Activated CD8-positive, alpha-beta T cell treated with anti-CD3 and anti-CD28 coated beads for 36 hours (primary cell): ENCODE results near the gene SP2. TPM values are rescaled to one million over a fixed set of nuclear protein-coding genes. Genes with fewer than 3 reads are reported as not detected.

Experiments
- ATAC-seq: fragments of 200-7000 bp; cut with Tn5 transposase; one replicate; pipeline ENCODE4 v1.10.0; 2021; ENCODE audit warnings: mild to moderate bottlenecking, moderate library complexity
- CTCF ChIA-PET: fragments of 350-600 bp; sonication (Branson Sonifier 250); formaldehyde crosslinking; loops from one replicate; lab custom pipeline; 2021; ENCODE audit warnings: antibody characterized with exemption; lab: Charles Lee
- POLR2A ChIA-PET: fragments of 350-600 bp; sonication (Branson Sonifier 250); formaldehyde crosslinking; loops from one replicate; lab custom pipeline; 2021; ENCODE audit warnings: antibody characterized with exemption; lab: Charles Lee
- DNase-seq: peaks from one replicate; pipeline ENCODE4 v3.0.0-alpha.2; 2020
- H3K27ac Mint-ChIP-seq: one replicate; pipeline ENCODE4 v1.8.0; 2021; ENCODE audit warnings: mild to moderate bottlenecking, mixed read lengths
- H3K27me3 Mint-ChIP-seq: one replicate; pipeline ENCODE4 v1.8.0; 2021; ENCODE audit warnings: mixed read lengths
- H3K36me3 Mint-ChIP-seq: one replicate; pipeline ENCODE4 v1.8.0; 2021; ENCODE audit warnings: low read depth, mixed read lengths
- H3K4me1 Mint-ChIP-seq: one replicate; pipeline ENCODE4 v1.8.0; 2021; ENCODE audit warnings: low read depth, mixed read lengths
- H3K4me3 Mint-ChIP-seq: one replicate; pipeline ENCODE4 v1.8.0; 2021; ENCODE audit warnings: mild to moderate bottlenecking, moderate library complexity, mixed read lengths
- H3K9me3 Mint-ChIP-seq: one replicate; pipeline ENCODE4 v1.8.0; 2021; ENCODE audit warnings: mixed read lengths
- intact Hi-C: fragments of 100-400 bp; cut with micrococcal nuclease; formaldehyde crosslinking; loops from one replicate; pipeline ENCODE4 v1.10.0; 2022
- total RNA-seq, 2 experiments: library from RNA; stranded (reverse); gene quantifications; one replicate each; pipeline ENCODE4 v1.2.3, GENCODE V29; 2021
- TF ChIP-seq, protein P1 (sequence below): fragments of 200-600 bp; IDR thresholded peaks from one replicate; pipeline ENCODE4 v1.8.0; 2022; ENCODE audit warnings: antibody characterized with exemption, mild to moderate bottlenecking

Gene SP2
- total RNA-seq, 2 experiments from 2014 or later, result 11.5 to 13.2 TPM

- Mint-ChIP-seq H3K27me3 (no peaks in the 10 kb centered on the region), H3K4me3 (peak overlapping the region; percentile 47), H3K4me1 (peaks cover 54% of the 10 kb centered on the region), H3K27ac (peak overlapping the region; percentile 78), H3K36me3 (peaks cover 41% of the 10 kb centered on the region), H3K9me3 (no peaks in the 10 kb centered on the region)
- ATAC-seq (no peak), DNase-seq (no peak)
- TF ChIP-seq, protein P1, sequence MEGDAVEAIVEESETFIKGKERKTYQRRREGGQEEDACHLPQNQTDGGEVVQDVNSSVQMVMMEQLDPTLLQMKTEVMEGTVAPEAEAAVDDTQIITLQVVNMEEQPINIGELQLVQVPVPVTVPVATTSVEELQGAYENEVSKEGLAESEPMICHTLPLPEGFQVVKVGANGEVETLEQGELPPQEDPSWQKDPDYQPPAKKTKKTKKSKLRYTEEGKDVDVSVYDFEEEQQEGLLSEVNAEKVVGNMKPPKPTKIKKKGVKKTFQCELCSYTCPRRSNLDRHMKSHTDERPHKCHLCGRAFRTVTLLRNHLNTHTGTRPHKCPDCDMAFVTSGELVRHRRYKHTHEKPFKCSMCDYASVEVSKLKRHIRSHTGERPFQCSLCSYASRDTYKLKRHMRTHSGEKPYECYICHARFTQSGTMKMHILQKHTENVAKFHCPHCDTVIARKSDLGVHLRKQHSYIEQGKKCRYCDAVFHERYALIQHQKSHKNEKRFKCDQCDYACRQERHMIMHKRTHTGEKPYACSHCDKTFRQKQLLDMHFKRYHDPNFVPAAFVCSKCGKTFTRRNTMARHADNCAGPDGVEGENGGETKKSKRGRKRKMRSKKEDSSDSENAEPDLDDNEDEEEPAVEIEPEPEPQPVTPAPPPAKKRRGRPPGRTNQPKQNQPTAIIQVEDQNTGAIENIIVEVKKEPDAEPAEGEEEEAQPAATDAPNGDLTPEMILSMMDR, result no peak
- CTCF ChIA-PET, result interaction anchor here (0.6 to 16.3 kb wide), 34 partner anchors 8 to 653 kb away, joined by 3 to 284 read pairs (median 4); partner anchors contain the start of genes CDK5RAP3, LRRC46, MRPL10 and PNPO
- intact Hi-C loops, result loop anchor here (10.0 kb wide), 1 partner anchor 66 kb away; no protein-coding TSS in a partner anchor
- POLR2A ChIA-PET, result interaction anchor here (0.7 to 2.7 kb wide), 8 partner anchors 8 to 128 kb away, joined by 3 to 10 read pairs (median 4); partner anchors contain the start of gene PNPO
Measured at GRCh38 chr17:47948706-47949196, 52.7 kb downstream of the SP2 start.

GRCh38 chr17:47949197-47949759 is 53.2 kb downstream of the SP2 start:
- CTCF ChIA-PET, result interaction anchor here (0.6 to 16.3 kb wide), 40 partner anchors 8 to 691 kb away, joined by 3 to 284 read pairs (median 4); partner anchors contain the start of genes CDK5RAP3, LRRC46, MRPL10 and PNPO
- peaks cover 40% of the 10 kb centered on the region for H3K36me3 Mint-ChIP-seq
- intact Hi-C loops, result loop anchor here (10.0 kb wide), 1 partner anchor 66 kb away; no protein-coding TSS in a partner anchor
- H3K27ac Mint-ChIP-seq, result peak overlapping the region; percentile 78
- peak; percentile 64 for ATAC-seq
- TF ChIP-seq, protein P1, result peak; percentile 95
- peaks cover 50% of the 10 kb centered on the region for H3K4me1 Mint-ChIP-seq
- POLR2A ChIA-PET, result interaction anchor here (0.7 to 2.7 kb wide), 10 partner anchors 8 to 127 kb away, joined by 3 to 10 read pairs (median 3); partner anchors contain the start of gene PNPO
- DNase-seq, result peak; percentile 89
- H3K27me3 Mint-ChIP-seq, result no peaks in the 10 kb centered on the region
- H3K9me3 Mint-ChIP-seq, result no peaks in the 10 kb centered on the region
- peak overlapping the region; percentile 47 for H3K4me3 Mint-ChIP-seq

DNA sequence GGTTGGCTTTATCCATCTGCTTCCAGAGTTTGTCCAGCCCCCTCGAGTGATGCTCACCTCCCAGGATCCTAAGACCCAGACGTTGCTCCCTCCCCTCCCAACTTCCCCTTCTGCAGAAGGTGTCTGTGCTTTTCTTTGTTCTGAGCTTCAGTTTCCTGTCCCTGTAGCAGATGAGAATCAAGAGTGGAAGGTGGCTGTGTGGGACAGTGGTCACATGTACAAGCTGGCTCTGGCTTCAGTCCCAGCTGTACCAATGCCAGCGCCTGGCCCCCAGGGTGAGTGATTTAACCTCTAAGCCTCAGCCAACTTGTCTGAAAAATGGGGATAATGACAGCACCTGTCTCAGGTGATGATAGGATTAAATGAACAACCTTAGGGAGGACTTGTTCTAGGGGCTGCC is 53.9 kb downstream of the SP2 start:
- intact Hi-C loops, result loop anchor here (10.0 kb wide), 1 partner anchor 65 kb away; no protein-coding TSS in a partner anchor
- peaks cover 43% of the 10 kb centered on the region for H3K4me1 Mint-ChIP-seq
- no peak for ATAC-seq
- ChIA-PET CTCF (interaction anchor here (0.7 to 16.3 kb wide), 34 partner anchors 7 to 690 kb away, joined by 3 to 284 read pairs (median 4); partner anchors contain the start of genes CDK5RAP3, PNPO, PRR15L and SCRN2), POLR2A (interaction anchor here (0.7 to 2.7 kb wide), 8 partner anchors 9 to 97 kb away, joined by 3 to 10 read pairs (median 4); partner anchors contain the start of genes PNPO and SP2)
- peaks cover 35% of the 10 kb centered on the region for H3K36me3 Mint-ChIP-seq
- H3K27ac Mint-ChIP-seq, result peak overlapping the region; percentile 35
- no peaks in the 10 kb centered on the region for H3K27me3 Mint-ChIP-seq
- no peak overlapping the region for H3K4me3 Mint-ChIP-seq
- TF ChIP-seq, protein P1, result no peak
- no peaks in the 10 kb centered on the region for H3K9me3 Mint-ChIP-seq
- no peak for DNase-seq

DNA sequence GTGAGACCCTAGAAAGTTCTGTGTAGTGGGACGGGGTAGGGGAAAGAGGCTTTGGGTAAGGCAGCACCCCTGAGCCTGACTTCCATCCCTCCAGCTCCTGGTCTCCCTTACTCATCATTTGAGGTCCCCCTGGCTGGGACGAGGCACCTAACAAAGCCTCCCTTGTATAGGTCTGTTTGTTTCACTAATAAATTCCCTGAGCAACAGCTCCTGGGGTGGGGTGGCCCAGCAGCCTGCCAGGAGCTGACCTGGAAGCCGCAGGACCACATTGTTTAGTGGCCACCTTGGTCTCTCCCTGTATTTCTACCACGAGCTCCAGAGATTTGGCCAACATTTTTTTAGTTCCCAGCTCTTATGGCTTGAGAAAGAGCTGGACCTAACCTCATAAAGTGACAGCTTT is 54.4 kb downstream of the SP2 start:
- TF ChIP-seq, protein P1, result no peak
- Mint-ChIP-seq H3K4me1 (peaks cover 38% of the 10 kb centered on the region), H3K4me3 (no peak overlapping the region), H3K27me3 (no peaks in the 10 kb centered on the region), H3K27ac (no peak overlapping the region), H3K36me3 (peaks cover 30% of the 10 kb centered on the region), H3K9me3 (no peaks in the 10 kb centered on the region)
- ChIA-PET CTCF (interaction anchor here (0.7 to 16.3 kb wide), 19 partner anchors 9 to 689 kb away, joined by 3 to 284 read pairs (median 8); partner anchors contain the start of genes CDK5RAP3, PNPO and SCRN2), POLR2A (interaction anchor here (0.7 to 2.7 kb wide), 5 partner anchors 9 to 55 kb away, joined by 3 to 10 read pairs (median 7); partner anchors contain the start of genes PNPO and SP2)
- ATAC-seq, result no peak
- no peak for DNase-seq
- intact Hi-C loops, result no loop called here
